Measurements from ENCODE around the gene PRR23A.
"Not testable (repeated sequence)": the region's sequence is repeated elsewhere in the genome, so short reads cannot be mapped to it uniquely, and the experiment has no call there.

DNA sequence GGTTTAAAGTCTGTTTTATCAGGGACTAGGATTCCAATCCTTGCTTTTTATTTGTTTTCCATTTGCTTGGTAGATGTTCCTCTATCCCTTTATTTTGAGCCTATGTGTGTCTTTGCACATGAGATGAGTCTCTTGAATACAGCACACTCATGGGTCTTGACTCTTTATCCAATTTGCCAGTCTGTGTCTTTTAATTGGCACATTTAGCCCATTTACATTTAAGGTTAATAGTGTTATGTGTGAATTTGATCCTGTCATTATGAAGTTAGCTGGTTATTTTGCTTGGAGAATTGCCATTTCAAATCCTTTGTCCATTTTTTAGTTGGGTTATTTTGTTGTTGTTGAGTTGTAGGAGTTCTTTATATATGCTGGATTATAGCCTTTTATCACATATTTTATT, 24.5 kb upstream of the PRR23A start:
- TF ChIP-seq POLR2AphosphoS5 (IDR thresholded peaks at IDR 0.05); EP300 (conservative IDR thresholded peaks at IDR 0.05; ENCODE audit: poor library complexity, severe bottlenecking); RAD21 (conservative IDR thresholded peaks at IDR 0.05); EZH2 (IDR thresholded peaks at IDR 0.05; ENCODE audit: borderline replicate concordance, insufficient read depth, low read length, poor library complexity, severe bottlenecking); MXI1 (conservative IDR thresholded peaks at IDR 0.05; ENCODE audit: poor library complexity, severe bottlenecking); TAF1 (IDR thresholded peaks at IDR 0.05; ENCODE audit: low read depth): not testable (repeated sequence)
- TF ChIP-seq, protein P1, sequence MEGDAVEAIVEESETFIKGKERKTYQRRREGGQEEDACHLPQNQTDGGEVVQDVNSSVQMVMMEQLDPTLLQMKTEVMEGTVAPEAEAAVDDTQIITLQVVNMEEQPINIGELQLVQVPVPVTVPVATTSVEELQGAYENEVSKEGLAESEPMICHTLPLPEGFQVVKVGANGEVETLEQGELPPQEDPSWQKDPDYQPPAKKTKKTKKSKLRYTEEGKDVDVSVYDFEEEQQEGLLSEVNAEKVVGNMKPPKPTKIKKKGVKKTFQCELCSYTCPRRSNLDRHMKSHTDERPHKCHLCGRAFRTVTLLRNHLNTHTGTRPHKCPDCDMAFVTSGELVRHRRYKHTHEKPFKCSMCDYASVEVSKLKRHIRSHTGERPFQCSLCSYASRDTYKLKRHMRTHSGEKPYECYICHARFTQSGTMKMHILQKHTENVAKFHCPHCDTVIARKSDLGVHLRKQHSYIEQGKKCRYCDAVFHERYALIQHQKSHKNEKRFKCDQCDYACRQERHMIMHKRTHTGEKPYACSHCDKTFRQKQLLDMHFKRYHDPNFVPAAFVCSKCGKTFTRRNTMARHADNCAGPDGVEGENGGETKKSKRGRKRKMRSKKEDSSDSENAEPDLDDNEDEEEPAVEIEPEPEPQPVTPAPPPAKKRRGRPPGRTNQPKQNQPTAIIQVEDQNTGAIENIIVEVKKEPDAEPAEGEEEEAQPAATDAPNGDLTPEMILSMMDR (IDR thresholded peaks at IDR 0.05; ENCODE audit: poor library complexity, severe bottlenecking): not testable (repeated sequence)
